ENCODE results near the gene TCFL5.

- TF ChIP-seq CTCF (IDR thresholded peaks at IDR 0.05) (no peak), POLR2A (IDR thresholded peaks at IDR 0.05) (no peak)
These were observed 48.8 kb downstream of the TCFL5 start for GRCh38 chr20:62812907-62813200.
